Upper lobe of right lung (tissue), 1 donor: ENCODE data around the gene DDX23. TPM values are rescaled to one million over a fixed set of nuclear protein-coding genes. Genes with fewer than 3 reads are reported as not detected.
A peak's percentile ranks its signal among the peaks of the same experiment; 100 is the strongest.
"Not testable (repeated sequence)": the region's sequence is repeated elsewhere in the genome, so short reads cannot be mapped to it uniquely, and the experiment has no call there.

Source experiments
- ATAC-seq: fragments of 200-7000 bp; cut with Tn5 transposase; one replicate; pipeline ENCODE4 v1.9.1; 2020; ENCODE audit warnings: mild to moderate bottlenecking, moderate library complexity
- DNase-seq: peaks from one replicate; pipeline ENCODE4 v3.0.0-alpha.2; 2020
- H3K27ac ChIP-seq: fragments of 200-600 bp; one replicate; pipeline ENCODE4 v1.8.0; 2022
- H3K27me3 ChIP-seq: fragments of 200-600 bp; one replicate; pipeline ENCODE4 v1.8.0; 2022; ENCODE audit warnings: mild to moderate bottlenecking
- H3K36me3 ChIP-seq: fragments of 200-600 bp; one replicate; pipeline ENCODE4 v1.8.0; 2022
- H3K4me1 ChIP-seq: fragments of 200-600 bp; one replicate; pipeline ENCODE4 v1.8.0; 2022
- H3K4me3 ChIP-seq: fragments of 200-600 bp; one replicate; pipeline ENCODE4 v1.8.0; 2022; ENCODE audit warnings: mild to moderate bottlenecking
- H3K9me3 ChIP-seq: fragments of 200-600 bp; one replicate; pipeline ENCODE4 v1.8.0; 2022
- CTCF ChIP-seq: fragments of 200-600 bp; IDR thresholded peaks from one replicate; pipeline ENCODE4 v1.8.0; 2022; ENCODE audit warnings: antibody characterized with exemption
- intact Hi-C: fragments of 100-400 bp; cut with DNase I; formaldehyde crosslinking; loops from one replicate; pipeline ENCODE4 v1.11.0; 2022
- total RNA-seq: library from RNA; stranded (reverse); fragmentation: NEBNext Ultra II Directional; extraction: Animal tissue kit (Norgen Biotek cat#: 25700); gene quantifications from one replicate; pipeline ENCODE4 v1.2.1, GENCODE V29; 2021
- donor health status: DM: no; HTN: yes; CAD: no; lungs with severe emphysema.

Gene DDX23
- total RNA-seq, 1 donor from 2014 or later: 77.2 TPM

- peaks cover 10% of the 10 kb centered on the region for H3K36me3 ChIP-seq
- no peaks in the 10 kb centered on the region for H3K27me3 ChIP-seq
- H3K27ac ChIP-seq: no peak overlapping the region
- peaks cover 18% of the 10 kb centered on the region for H3K4me1 ChIP-seq
- no peaks in the 10 kb centered on the region for H3K9me3 ChIP-seq
- TF ChIP-seq CTCF: no peak
- DNase-seq (no peak), ATAC-seq (no peak)
- intact Hi-C loops: loop anchor here (5.0 kb wide), 1 partner anchor 38 kb away; no protein-coding TSS in a partner anchor
- no peak overlapping the region for H3K4me3 ChIP-seq
These were observed 2.5 kb upstream of the DDX23 start for GRCh38 chr12:48854488-48854887.

DNA sequence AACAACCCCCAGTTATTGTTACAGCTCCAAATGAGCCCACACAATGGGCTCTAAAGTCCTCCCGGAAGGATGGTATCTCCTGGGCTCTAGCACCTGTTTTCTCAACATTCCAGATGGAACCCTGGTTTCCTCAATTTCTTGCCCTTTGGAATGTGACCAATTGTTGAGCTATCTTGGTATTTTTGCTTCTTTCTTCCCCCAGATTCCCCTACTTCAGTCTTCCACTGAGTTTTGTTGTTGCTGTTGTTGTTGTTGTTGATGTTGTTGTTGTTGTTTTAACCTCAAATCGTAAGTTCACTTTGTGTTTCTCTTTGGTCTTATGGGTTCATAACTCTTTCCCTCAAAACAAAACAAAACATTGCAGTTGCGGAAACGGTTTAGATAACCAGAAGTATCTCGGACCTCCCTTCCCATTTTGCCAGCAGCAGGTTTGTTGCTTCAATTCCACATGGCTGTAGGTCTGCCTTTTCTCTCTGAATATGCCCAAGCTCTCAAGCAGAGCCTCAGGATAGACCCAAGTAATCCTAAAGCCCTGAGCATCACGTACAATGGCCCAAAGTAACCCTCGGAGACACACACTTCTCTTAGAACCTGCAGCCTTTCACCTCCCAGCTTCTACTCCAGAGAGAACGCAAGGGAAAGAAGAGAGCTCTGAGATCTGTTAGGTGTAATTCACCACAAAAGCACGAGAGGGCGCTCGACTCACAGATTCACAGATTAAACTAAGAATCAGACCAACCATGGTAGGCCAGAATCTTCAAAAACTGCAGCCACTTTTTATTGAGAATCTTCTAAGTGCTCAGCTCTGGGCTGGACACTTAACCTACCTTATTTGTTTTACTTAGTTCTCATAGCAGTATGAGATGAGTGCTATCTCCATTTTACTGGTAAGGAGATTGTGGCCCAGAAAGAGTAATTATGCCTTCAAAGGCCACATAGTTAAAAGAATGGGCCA is 1.0 kb upstream of the DDX23 start:
- Histone ChIP-seq H3K27ac (peak overlapping the region; percentile 79), H3K27me3 (no peaks in the 10 kb centered on the region), H3K9me3 (no peaks in the 10 kb centered on the region), H3K4me1 (peaks cover 18% of the 10 kb centered on the region), H3K4me3 (peak overlapping the region; percentile 93), H3K36me3 (peaks cover 10% of the 10 kb centered on the region)
- peak; percentile 91 for TF ChIP-seq CTCF
- peak; percentile 67 for DNase-seq
- intact Hi-C loops: loop anchor here (5.0 kb wide), 1 partner anchor 39 kb away; no protein-coding TSS in a partner anchor
- peak; percentile 81 for ATAC-seq

DNA sequence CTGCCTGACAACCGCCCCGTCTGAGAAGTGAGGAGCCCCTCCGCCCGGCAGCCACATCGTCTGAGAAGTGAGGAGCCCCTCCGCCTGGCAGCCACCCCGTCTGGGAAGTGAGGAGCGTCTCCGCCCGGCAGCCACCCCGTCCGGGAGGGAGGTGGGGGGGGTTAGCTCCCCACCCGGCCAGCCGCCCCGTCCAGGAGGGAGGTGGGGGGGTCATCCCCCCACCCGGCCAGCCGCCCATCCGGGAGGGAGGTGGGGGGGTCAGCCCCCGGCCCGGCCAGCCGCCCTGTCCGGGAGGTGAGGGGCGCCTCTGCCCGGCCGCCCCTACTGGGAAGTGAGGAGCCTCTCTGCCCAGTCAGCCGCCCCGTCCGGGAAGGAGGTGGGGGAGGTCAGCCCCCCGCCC is 9.9 kb downstream of the DDX23 start:
- H3K4me3 ChIP-seq, H3K9me3 ChIP-seq, H3K4me1 ChIP-seq, H3K27me3 ChIP-seq, H3K27ac ChIP-seq, intact Hi-C loops, DNase-seq, ATAC-seq: not testable (repeated sequence)
- peaks cover 73% of the 10 kb centered on the region for H3K36me3 ChIP-seq

DNA sequence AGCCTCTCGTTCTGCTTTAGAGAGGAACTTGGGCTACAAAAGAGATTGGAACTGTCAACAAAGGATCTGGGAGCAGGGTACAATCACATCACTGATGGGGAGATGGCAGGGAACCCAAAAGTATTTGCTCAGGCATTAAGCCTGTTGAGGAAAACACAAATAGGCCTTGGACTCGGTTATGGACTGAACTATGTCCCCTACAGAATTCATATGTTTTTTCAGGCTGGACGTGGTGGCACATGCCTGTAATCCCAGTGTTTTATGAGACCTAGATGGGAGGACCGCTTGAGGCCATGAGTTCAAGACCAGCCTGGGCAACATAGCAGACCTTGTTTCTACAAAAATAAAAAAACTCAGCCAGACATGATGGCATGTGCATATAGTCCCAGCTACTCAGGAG is 13.9 kb downstream of the DDX23 start:
- TF ChIP-seq CTCF: no peak
- intact Hi-C loops: no loop called here
- H3K27me3 ChIP-seq: no peaks in the 10 kb centered on the region
- H3K9me3 ChIP-seq: no peaks in the 10 kb centered on the region
- no peak overlapping the region for H3K27ac ChIP-seq
- H3K4me1 ChIP-seq: no peaks in the 10 kb centered on the region
- no peak overlapping the region for H3K4me3 ChIP-seq
- ATAC-seq: no peak
- peaks cover 82% of the 10 kb centered on the region for H3K36me3 ChIP-seq
- no peak for DNase-seq

DNA sequence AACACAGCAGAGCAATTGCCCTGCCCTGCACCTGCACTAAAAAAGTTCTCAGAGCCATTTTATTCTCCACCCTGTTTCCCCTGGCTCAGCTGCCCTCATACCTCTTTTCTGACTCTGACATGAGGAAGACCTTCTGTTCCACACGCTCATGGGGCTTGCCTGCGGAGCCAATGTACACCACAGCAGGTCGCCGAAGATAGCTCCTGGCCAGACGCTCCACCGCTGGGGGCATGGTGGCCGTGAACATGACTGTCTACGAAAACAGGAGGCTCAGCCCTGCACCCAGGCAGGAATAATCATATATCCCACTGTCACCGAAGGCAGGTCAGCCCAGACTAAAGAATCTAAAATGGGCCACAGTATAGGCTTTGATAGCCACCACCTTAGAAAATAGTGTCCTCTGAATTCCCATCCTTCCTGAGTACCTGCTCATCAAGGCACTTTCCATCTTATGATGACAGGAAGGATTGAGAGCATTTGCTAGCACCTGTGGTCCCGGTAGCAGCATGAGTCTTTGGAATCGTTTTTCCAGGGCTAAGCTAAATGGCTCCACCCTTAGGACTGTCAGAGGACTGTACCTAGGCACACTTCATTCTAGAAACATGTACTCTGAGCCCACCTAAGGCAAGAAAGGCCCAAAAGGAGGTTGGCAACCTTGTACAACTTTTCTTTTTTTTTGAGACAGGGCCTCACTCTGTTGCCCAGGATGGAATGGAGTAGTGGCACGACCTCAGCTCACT is 19.5 kb downstream of the DDX23 start:
- H3K27me3 ChIP-seq: no peaks in the 10 kb centered on the region
- no peak for TF ChIP-seq CTCF
- intact Hi-C loops: no loop called here

DNA sequence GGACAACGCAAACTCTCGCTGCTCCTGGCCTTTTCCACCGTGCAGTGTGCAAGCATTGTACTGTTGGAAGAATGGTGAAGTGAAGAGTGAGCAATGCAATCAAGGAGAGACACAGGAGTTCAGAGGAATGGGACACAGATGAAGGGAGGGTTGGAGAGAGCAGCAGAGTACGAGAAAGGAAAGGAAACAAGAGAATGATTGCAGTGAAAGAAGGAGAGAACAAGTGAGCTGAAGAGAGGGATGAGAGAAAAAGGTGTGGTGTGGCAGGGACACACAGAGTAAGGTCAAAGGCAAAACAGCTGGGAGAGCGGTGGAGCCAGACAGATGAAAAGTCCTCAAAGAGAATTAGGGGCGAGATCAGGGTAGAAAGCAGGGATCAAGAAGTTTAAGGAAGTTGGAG is 20.7 kb downstream of the DDX23 start:
- no peaks in the 10 kb centered on the region for H3K9me3 ChIP-seq
- no peaks in the 10 kb centered on the region for H3K4me1 ChIP-seq
- intact Hi-C loops: no loop called here
- ATAC-seq (no peak), DNase-seq (no peak)
- H3K4me3 ChIP-seq: no peak overlapping the region
- H3K27me3 ChIP-seq: no peaks in the 10 kb centered on the region
- H3K27ac ChIP-seq: no peak overlapping the region
- TF ChIP-seq CTCF: no peak
- peaks cover 93% of the 10 kb centered on the region for H3K36me3 ChIP-seq

More for the DNA sequence above, 19.5 kb downstream of the DDX23 start:
- ATAC-seq (no peak), DNase-seq (no peak)
- Histone ChIP-seq H3K4me3 (no peak overlapping the region), H3K36me3 (peaks cover 98% of the 10 kb centered on the region), H3K4me1 (no peaks in the 10 kb centered on the region), H3K27ac (no peak overlapping the region), H3K9me3 (no peaks in the 10 kb centered on the region)
